ENCODE measurements around the gene TNFAIP1.
"Not testable (repeated sequence)": the region's sequence is repeated elsewhere in the genome, so short reads cannot be mapped to it uniquely, and the experiment has no call there.

Gene TNFAIP1

GRCh38 chr17:28325211-28325610 is 10.3 kb upstream of the TNFAIP1 start:
- DNase-seq, result no peak

GRCh38 chr17:28326114-28326513 is 9.4 kb upstream of the TNFAIP1 start:
- no peak for DNase-seq

- DNase-seq, result no peak
These were observed 8.4 kb upstream of the TNFAIP1 start for GRCh38 chr17:28327031-28327607.

GRCh38 chr17:28327709-28328108 is 7.9 kb upstream of the TNFAIP1 start:
- DNase-seq, result no peak

GRCh38 chr17:28328325-28328724 is 7.2 kb upstream of the TNFAIP1 start:
- no peak for DNase-seq

GRCh38 chr17:28330671-28331070 is 4.9 kb upstream of the TNFAIP1 start:
- DNase-seq, result no peak

- DNase-seq, result no peak
These were observed 3.6 kb upstream of the TNFAIP1 start for GRCh38 chr17:28331891-28332420.

- no peak for DNase-seq
These were observed 2.3 kb upstream of the TNFAIP1 start for GRCh38 chr17:28333083-28333746.

- DNase-seq, result peak; percentile 14
These were observed 1.4 kb upstream of the TNFAIP1 start for GRCh38 chr17:28334171-28334570.

- DNase-seq, result no peak
These were observed 828 bp upstream of the TNFAIP1 start for GRCh38 chr17:28334666-28335200.

GRCh38 chr17:28335959-28336871 is 654 bp downstream of the TNFAIP1 start:
- DNase-seq, result peak; percentile 9

GRCh38 chr17:28338056-28338768 is 2.7 kb downstream of the TNFAIP1 start:
- DNase-seq, result no peak

- not testable (repeated sequence) for DNase-seq
These were observed 3.2 kb downstream of the TNFAIP1 start for GRCh38 chr17:28338769-28339212.

- no peak for DNase-seq
These were observed 3.9 kb downstream of the TNFAIP1 start for GRCh38 chr17:28339431-28339830.

GRCh38 chr17:28340374-28340773 is 4.8 kb downstream of the TNFAIP1 start:
- DNase-seq, result no peak

- no peak for DNase-seq
These were observed 6.0 kb downstream of the TNFAIP1 start for GRCh38 chr17:28341516-28341915.

GRCh38 chr17:28342313-28342712 is 6.8 kb downstream of the TNFAIP1 start:
- DNase-seq, result no peak

- no peak for DNase-seq
These were observed 8.0 kb downstream of the TNFAIP1 start for GRCh38 chr17:28343491-28343932.

- DNase-seq, result no peak
These were observed 8.4 kb downstream of the TNFAIP1 start for GRCh38 chr17:28344011-28344410.

- no peak for DNase-seq
These were observed 8.9 kb downstream of the TNFAIP1 start for GRCh38 chr17:28344435-28344901.

GRCh38 chr17:28345419-28346198 is 10.0 kb downstream of the TNFAIP1 start:
- no peak for DNase-seq
